Endometrial microvascular endothelial cells (primary cell): ENCODE data around the gene DSC2. TPM values are rescaled to one million over a fixed set of nuclear protein-coding genes. Genes with fewer than 3 reads are reported as not detected.

Source experiments
- total RNA-seq: library from RNA; depleted of rRNA; stranded (reverse); fragments of >200 nt; gene quantifications from one replicate; pipeline ENCODE4 v1.2.3, GENCODE V29; 2015; ENCODE audit errors: inconsistent ontology term

The DSC2 gene
- total RNA-seq, 1 donor from 2014 or later, result not detected

Other genes starting within 250 kb of the DSC2 start
- 0.09 TPM for gene DSC3, start 59.7 kb downstream of the DSC2 start, total RNA-seq
- gene DSC1, start 60.4 kb upstream of the DSC2 start, total RNA-seq, result not detected
- not detected for gene DSG1, start 215.7 kb upstream of the DSC2 start, total RNA-seq